Right kidney (tissue), 9 donors: Measurements from ENCODE around the gene HAT1.
"Not testable (repeated sequence)": the region's sequence is repeated elsewhere in the genome, so short reads cannot be mapped to it uniquely, and the experiment has no call there.

Experiments used
- DNase-seq: peaks from one replicate; pipeline ENCODE4 v3.0.0-alpha.2; 2016
- long read RNA-seq, 8 donors: transcript quantifications; one replicate each; lab custom pipeline, GENCODE V29; 2026

Gene HAT1
- long read RNA-seq, donor 1, transcript HAT1-201 (11 exons, 1,626 nt) = major isoform, 13 of 41 reads
- long read RNA-seq, donor 1, partial matches to known transcripts = 25 of 41 reads
- long read RNA-seq, donor 1, other reads (novel, unspliced or antisense) = 0 of 41 reads
- long read RNA-seq, donor 2, transcript HAT1-201 (11 exons, 1,626 nt) = major isoform, 12 of 13 reads
- long read RNA-seq, donor 2, partial matches to known transcripts = 0 of 13 reads
- long read RNA-seq, donor 2, other reads (novel, unspliced or antisense) = 0 of 13 reads
- long read RNA-seq, donor 3, transcript HAT1-201 (11 exons, 1,626 nt) = major isoform, 7 of 7 reads
- long read RNA-seq, donor 3, partial matches to known transcripts = 0 of 7 reads
- long read RNA-seq, donor 3, other reads (novel, unspliced or antisense) = 0 of 7 reads
- long read RNA-seq, donor 4, transcript HAT1-201 (11 exons, 1,626 nt) = major isoform, 16 of 22 reads
- long read RNA-seq, donor 4, partial matches to known transcripts = 5 of 22 reads
- long read RNA-seq, donor 4, other reads (novel, unspliced or antisense) = 0 of 22 reads
- long read RNA-seq, donor 5, transcript HAT1-201 (11 exons, 1,626 nt) = major isoform, 23 of 30 reads
- long read RNA-seq, donor 5, partial matches to known transcripts = 5 of 30 reads
- long read RNA-seq, donor 5, other reads (novel, unspliced or antisense) = 0 of 30 reads
- long read RNA-seq, donor 6, transcript HAT1-201 (11 exons, 1,626 nt) = major isoform, 19 of 20 reads
- long read RNA-seq, donor 6, partial matches to known transcripts = 0 of 20 reads
- long read RNA-seq, donor 6, other reads (novel, unspliced or antisense) = 0 of 20 reads
- long read RNA-seq, donor 7, transcript HAT1-201 (11 exons, 1,626 nt) = major isoform, 32 of 59 reads
- long read RNA-seq, donor 7, partial matches to known transcripts = 27 of 59 reads
- long read RNA-seq, donor 7, other reads (novel, unspliced or antisense) = 0 of 59 reads
- long read RNA-seq, donor 8, transcript HAT1-201 (11 exons, 1,626 nt) = major isoform, 20 of 29 reads
- long read RNA-seq, donor 8, partial matches to known transcripts = 9 of 29 reads
- long read RNA-seq, donor 8, other reads (novel, unspliced or antisense) = 0 of 29 reads

- peak; percentile 98 for DNase-seq
Measured at GRCh38 chr2:171922230-171923022, at the start of gene HAT1. Gene HAT1 (plus strand): TSS chr2:171922461. CDS start chr2:171922501, 40 bp downstream.

- DNase-seq = no peak
Measured at GRCh38 chr2:171874517-171874916, 47.7 kb upstream of the HAT1 start.

GRCh38 chr2:171874963-171875362, 47.3 kb upstream of the HAT1 start:
- DNase-seq = no peak

- DNase-seq = no peak
Measured at GRCh38 chr2:171878481-171878993, 43.7 kb upstream of the HAT1 start.

- no peak for DNase-seq
Measured at GRCh38 chr2:171879865-171880264, 42.4 kb upstream of the HAT1 start.

- DNase-seq = no peak
Measured at GRCh38 chr2:171880774-171881173, 41.5 kb upstream of the HAT1 start.

- no peak for DNase-seq
Measured at GRCh38 chr2:171882089-171882769, 40.0 kb upstream of the HAT1 start.

- no peak for DNase-seq
Measured at GRCh38 chr2:171883275-171883893, 38.9 kb upstream of the HAT1 start.

- no peak for DNase-seq
Measured at GRCh38 chr2:171889333-171889732, 32.9 kb upstream of the HAT1 start.

GRCh38 chr2:171889808-171890207, 32.5 kb upstream of the HAT1 start:
- no peak for DNase-seq

GRCh38 chr2:171893196-171893823, 29.0 kb upstream of the HAT1 start:
- DNase-seq = no peak

GRCh38 chr2:171893824-171894611, 28.2 kb upstream of the HAT1 start, which contains the start of gene SLC25A12:
Gene SLC25A12 (minus strand): TSS chr2:171894244. CDS start chr2:171894214, 30 bp downstream.
- DNase-seq = peak; percentile 96

GRCh38 chr2:171894612-171894947, 27.7 kb upstream of the HAT1 start:
- no peak for DNase-seq

- no peak for DNase-seq
Measured at GRCh38 chr2:171895786-171896185, 26.5 kb upstream of the HAT1 start.

GRCh38 chr2:171899623-171900282, 22.5 kb upstream of the HAT1 start:
- not testable (repeated sequence) for DNase-seq

- DNase-seq = no peak
Measured at GRCh38 chr2:171902840-171903420, 19.3 kb upstream of the HAT1 start.

- no peak for DNase-seq
Measured at GRCh38 chr2:171908235-171908634, 14.0 kb upstream of the HAT1 start.

- no peak for DNase-seq
Measured at GRCh38 chr2:171909266-171909665, 13.0 kb upstream of the HAT1 start.
